Sigmoid colon (tissue), 4 donors: ENCODE measurements around the gene OSGEPL1.

Experiments
- CTCF ChIP-seq, 4 experiments: fragments of 450-650 bp in 3 of 4; fragments of 200-600 bp in 1 of 4; IDR thresholded peaks; one replicate each; pipeline ENCODE4 v1.5.1; 2016 to 2019; ENCODE audit warnings: antibody characterized with exemption in 4 of 4, mild to moderate bottlenecking in 3 of 4, moderate library complexity in 2 of 4
- EP300 ChIP-seq, 4 donors: sonication (generic); formaldehyde crosslinking; IDR thresholded peaks; one replicate each; pipeline ENCODE4 v1.6.1; 2017; ENCODE audit warnings: antibody characterized with exemption in 4 of 4
- POLR2A ChIP-seq, 2 donors: fragments of 450-650 bp; IDR thresholded peaks; one replicate each; pipeline ENCODE4 v1.6.1; 2016; ENCODE audit warnings: antibody characterized with exemption in 2 of 2, mild to moderate bottlenecking in 2 of 2, moderate library complexity in 2 of 2

GRCh38 chr2:189756311-189756952, 6.2 kb downstream of the OSGEPL1 start:
- no peak for TF ChIP-seq POLR2A (IDR thresholded peaks at IDR 0.05)
- no peak for TF ChIP-seq CTCF (IDR thresholded peaks at IDR 0.05)
- TF ChIP-seq EP300 (IDR thresholded peaks at IDR 0.05) = no peak
